ENCODE results near the gene RGS21. TPM values are rescaled to one million over a fixed set of nuclear protein-coding genes. Genes with fewer than 3 reads are reported as not detected.

The RGS21 gene
- total RNA-seq, 1 experiment from 2014 or later, result not detected

- ChIA-PET CTCF (no interaction called here), POLR2A (no interaction called here), RAD21 (ENCODE audit: low non-redundant PET in 1 of 2, low total read pairs in 2 of 2, uncharacterized antibody in 2 of 2, unreplicated experiment in 2 of 2) (no interaction called here)
- DNase-seq (ENCODE audit: low read depth, low spot score) (no peak), ATAC-seq (no peak)
- Histone ChIP-seq H3K9me3 (ENCODE audit: control insufficient read depth in 1 of 2, insufficient read depth in 1 of 2, low read depth in 1 of 2, low read length in 2 of 2) (no peaks in the 10 kb centered on the region), H3K9ac (ENCODE audit: low read length) (no peak overlapping the region), H3K4me3 (replicated peaks in 1 of 2; ENCODE audit: low read depth in 1 of 2, low read length in 2 of 2) (no peak overlapping the region), H2AFZ (ENCODE audit: low read depth, low read length, poor library complexity, severe bottlenecking) (no peak overlapping the region), H3K4me1 (ENCODE audit: control insufficient read depth in 1 of 2, insufficient read depth in 2 of 2, low read length in 2 of 2) (no peaks in the 10 kb centered on the region), H3K79me2 (ENCODE audit: insufficient read depth, low read length) (no peaks in the 10 kb centered on the region), H3K36me3 (ENCODE audit: control insufficient read depth in 1 of 2, insufficient read depth in 2 of 2, low read length in 2 of 2) (no peaks in the 10 kb centered on the region), H4K20me1 (ENCODE audit: insufficient read depth) (no peaks in the 10 kb centered on the region), H3K9me2 (ENCODE audit: insufficient read depth) (no peaks in the 10 kb centered on the region), H3K27me3 (ENCODE audit: insufficient read depth, low read length) (no peaks in the 10 kb centered on the region), H3K4me2 (ENCODE audit: low read length) (no peak overlapping the region), H3K27ac (ENCODE audit: low read depth, low read length) (no peak overlapping the region)
- no peak for TF ChIP-seq REST (IDR thresholded peaks at IDR 0.05; ENCODE audit: low read depth)
- TF ChIP-seq, protein P1, sequence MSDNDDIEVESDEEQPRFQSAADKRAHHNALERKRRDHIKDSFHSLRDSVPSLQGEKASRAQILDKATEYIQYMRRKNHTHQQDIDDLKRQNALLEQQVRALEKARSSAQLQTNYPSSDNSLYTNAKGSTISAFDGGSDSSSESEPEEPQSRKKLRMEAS (IDR thresholded peaks at IDR 0.05), result no peak
- TF ChIP-seq EZH2 (IDR thresholded peaks at IDR 0.05), result no peak
- no peak for TF ChIP-seq POLR2AphosphoS5 (IDR thresholded peaks at IDR 0.05; ENCODE audit: low read depth, low read length)
- TF ChIP-seq EGR1 (IDR thresholded peaks at IDR 0.05; ENCODE audit: low read depth), result no peak
- intact Hi-C loops (cut with micrococcal nuclease), result no loop called here
- no TSS peak for BruUV-seq (replicated peaks)
Measured at GRCh38 chr1:192268468-192269052, 48.2 kb upstream of the RGS21 start.

- H3K9ac ChIP-seq (ENCODE audit: low read length), result no peak overlapping the region
- H2AFZ ChIP-seq (ENCODE audit: low read depth, low read length, poor library complexity, severe bottlenecking), result no peak overlapping the region
- no peaks in the 10 kb centered on the region for H3K36me3 ChIP-seq (ENCODE audit: control insufficient read depth in 1 of 2, insufficient read depth in 2 of 2, low read length in 2 of 2)
- H3K27me3 ChIP-seq (ENCODE audit: insufficient read depth, low read length), result no peaks in the 10 kb centered on the region
- no peak overlapping the region for H3K27ac ChIP-seq (ENCODE audit: low read depth, low read length)
- no peaks in the 10 kb centered on the region for H3K4me1 ChIP-seq (ENCODE audit: control insufficient read depth in 1 of 2, insufficient read depth in 2 of 2, low read length in 2 of 2)
- no TSS peak for BruUV-seq (replicated peaks)
- H3K9me3 ChIP-seq (ENCODE audit: control insufficient read depth in 1 of 2, insufficient read depth in 1 of 2, low read depth in 1 of 2, low read length in 2 of 2), result no peaks in the 10 kb centered on the region
- no peaks in the 10 kb centered on the region for H3K79me2 ChIP-seq (ENCODE audit: insufficient read depth, low read length)
- H3K4me2 ChIP-seq (ENCODE audit: low read length), result no peak overlapping the region
- DNase-seq (ENCODE audit: low read depth, low spot score) (no peak), ATAC-seq (no peak)
- no peaks in the 10 kb centered on the region for H3K9me2 ChIP-seq (ENCODE audit: insufficient read depth)
- ChIA-PET CTCF (no interaction called here), RAD21 (ENCODE audit: low non-redundant PET in 1 of 2, low total read pairs in 2 of 2, uncharacterized antibody in 2 of 2, unreplicated experiment in 2 of 2) (no interaction called here), POLR2A (no interaction called here)
- intact Hi-C loops (cut with micrococcal nuclease), result no loop called here
- H3K4me3 ChIP-seq (replicated peaks in 1 of 2; ENCODE audit: low read depth in 1 of 2, low read length in 2 of 2), result no peak overlapping the region
- no peaks in the 10 kb centered on the region for H4K20me1 ChIP-seq (ENCODE audit: insufficient read depth)
- TF ChIP-seq SRF (IDR thresholded peaks at IDR 0.05; ENCODE audit: low read depth) (no peak), CEBPB (IDR thresholded peaks at IDR 0.05; ENCODE audit: low read depth) (no peak), CBX3 (IDR thresholded peaks at IDR 0.05; ENCODE audit: low read depth) (no peak), ATF3 (IDR thresholded peaks at IDR 0.05) (no peak), EGR1 (IDR thresholded peaks at IDR 0.05; ENCODE audit: low read depth) (no peak), JUND (IDR thresholded peaks at IDR 0.05) (no peak), ZNF274 (IDR thresholded peaks at IDR 0.05; ENCODE audit: low read depth, low read length) (no peak), FOSL1 (IDR thresholded peaks at IDR 0.05; ENCODE audit: low read depth) (no peak), ELF1 (IDR thresholded peaks at IDR 0.05; ENCODE audit: borderline replicate concordance, low read depth) (no peak), EZH2 (IDR thresholded peaks at IDR 0.05) (no peak), SP1 (IDR thresholded peaks at IDR 0.05; ENCODE audit: low read depth) (no peak), POLR2A (IDR thresholded peaks at IDR 0.05; ENCODE audit: borderline replicate concordance, extremely low read depth, insufficient read depth, insufficient read length) (no peak), ZFX (IDR thresholded peaks at IDR 0.05) (no peak)
- TF ChIP-seq, protein P2, sequence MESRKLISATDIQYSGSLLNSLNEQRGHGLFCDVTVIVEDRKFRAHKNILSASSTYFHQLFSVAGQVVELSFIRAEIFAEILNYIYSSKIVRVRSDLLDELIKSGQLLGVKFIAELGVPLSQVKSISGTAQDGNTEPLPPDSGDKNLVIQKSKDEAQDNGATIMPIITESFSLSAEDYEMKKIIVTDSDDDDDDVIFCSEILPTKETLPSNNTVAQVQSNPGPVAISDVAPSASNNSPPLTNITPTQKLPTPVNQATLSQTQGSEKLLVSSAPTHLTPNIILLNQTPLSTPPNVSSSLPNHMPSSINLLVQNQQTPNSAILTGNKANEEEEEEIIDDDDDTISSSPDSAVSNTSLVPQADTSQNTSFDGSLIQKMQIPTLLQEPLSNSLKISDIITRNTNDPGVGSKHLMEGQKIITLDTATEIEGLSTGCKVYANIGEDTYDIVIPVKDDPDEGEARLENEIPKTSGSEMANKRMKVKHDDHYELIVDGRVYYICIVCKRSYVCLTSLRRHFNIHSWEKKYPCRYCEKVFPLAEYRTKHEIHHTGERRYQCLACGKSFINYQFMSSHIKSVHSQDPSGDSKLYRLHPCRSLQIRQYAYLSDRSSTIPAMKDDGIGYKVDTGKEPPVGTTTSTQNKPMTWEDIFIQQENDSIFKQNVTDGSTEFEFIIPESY (IDR thresholded peaks at IDR 0.05; ENCODE audit: extremely low read depth, insufficient replicate concordance, low read length), result no peak
- TF ChIP-seq, protein P1 (IDR thresholded peaks at IDR 0.05), result no peak
Measured at GRCh38 chr1:192270398-192270797, 46.4 kb upstream of the RGS21 start.
